GM06990 (cell line): ENCODE data around the gene M1AP.
"Not testable (repeated sequence)": the region's sequence is repeated elsewhere in the genome, so short reads cannot be mapped to it uniquely, and the experiment has no call there.

Experiments used
- DNase-seq: peaks from one replicate; pipeline ENCODE4 v3.0.0-alpha.2; 2011; ENCODE audit not compliant: insufficient read length; ENCODE audit errors: extremely low read depth
- H3K27me3 ChIP-seq: replicated peaks from 2 replicates; pipeline ENCODE4 v1.6.0; 2011; ENCODE audit warnings: low read length; ENCODE audit not compliant: control insufficient read depth, insufficient read depth
- H3K36me3 ChIP-seq: 2 replicates; pipeline ENCODE4 v1.5.1; 2011; ENCODE audit warnings: low read length; ENCODE audit not compliant: control insufficient read depth, insufficient read depth
- H3K4me3 ChIP-seq: replicated peaks from 2 replicates; pipeline ENCODE4 v1.5.1; 2011; ENCODE audit warnings: low read depth, mild to moderate bottlenecking, control low read depth, low read length
- CTCF ChIP-seq: IDR thresholded peaks from 2 replicates; pipeline ENCODE4 v1.5.1; 2011; ENCODE audit warnings: low read length, control low read depth, mild to moderate bottlenecking, inconsistent platforms; ENCODE audit not compliant: insufficient read depth, poor library complexity, severe bottlenecking

M1AP gene

GRCh38 chr2:74639550-74639949 lies 8.6 kb downstream of the M1AP start:
- no peaks in the 10 kb centered on the region for H3K36me3 ChIP-seq
- no peak for TF ChIP-seq CTCF

GRCh38 chr2:74632939-74633312 lies 15.2 kb downstream of the M1AP start:
- Histone ChIP-seq H3K36me3 (no peaks in the 10 kb centered on the region), H3K4me3 (no peak overlapping the region), H3K27me3 (no peaks in the 10 kb centered on the region)
- no peak for TF ChIP-seq CTCF
- DNase-seq = no peak

More at GRCh38 chr2:74639550-74639949, 8.6 kb downstream of the M1AP start:
- H3K4me3 ChIP-seq = no peak overlapping the region
- no peak for DNase-seq
- H3K27me3 ChIP-seq = no peaks in the 10 kb centered on the region

GRCh38 chr2:74632209-74632938 lies 15.8 kb downstream of the M1AP start:
- H3K36me3 ChIP-seq = no peaks in the 10 kb centered on the region
- H3K4me3 ChIP-seq = no peak overlapping the region
- no peaks in the 10 kb centered on the region for H3K27me3 ChIP-seq
- TF ChIP-seq CTCF = no peak
- no peak for DNase-seq

GRCh38 chr2:74630454-74630853 lies 17.7 kb downstream of the M1AP start:
- H3K27me3 ChIP-seq, H3K36me3 ChIP-seq, DNase-seq, H3K4me3 ChIP-seq: not testable (repeated sequence)

GRCh38 chr2:74628538-74629105 lies 19.5 kb downstream of the M1AP start:
- no peaks in the 10 kb centered on the region for H3K36me3 ChIP-seq
- DNase-seq = no peak
- H3K4me3 ChIP-seq = no peak overlapping the region
- H3K27me3 ChIP-seq = no peaks in the 10 kb centered on the region
- TF ChIP-seq CTCF = no peak

GRCh38 chr2:74625658-74626425 lies 22.3 kb downstream of the M1AP start:
- Histone ChIP-seq H3K36me3 (no peaks in the 10 kb centered on the region), H3K4me3 (no peak overlapping the region), H3K27me3 (no peaks in the 10 kb centered on the region)
- TF ChIP-seq CTCF = no peak
- no peak for DNase-seq
